Uterus (tissue), 2 donors: ENCODE measurements around the gene SIX6.
A peak's percentile ranks its signal among the peaks of the same experiment; 100 is the strongest.

Source experiments
- POLR2A ChIP-seq, 2 donors: fragments of 450-650 bp; IDR thresholded peaks; one replicate each; pipeline ENCODE4 v1.6.1; 2016; ENCODE audit warnings: antibody characterized with exemption in 2 of 2, mild to moderate bottlenecking in 1 of 2, moderate library complexity in 1 of 2
- TF ChIP-seq, protein P1 (sequence below), 4 experiments: fragments of 200-600 bp in 2 of 4; fragments of 450-650 bp in 2 of 4; sonication (generic) in 2 of 4; IDR thresholded peaks; one replicate each; pipeline ENCODE4 v1.5.1; 2016 to 2019; ENCODE audit warnings: antibody characterized with exemption in 4 of 4, mild to moderate bottlenecking in 2 of 4, moderate library complexity in 1 of 4

DNA sequence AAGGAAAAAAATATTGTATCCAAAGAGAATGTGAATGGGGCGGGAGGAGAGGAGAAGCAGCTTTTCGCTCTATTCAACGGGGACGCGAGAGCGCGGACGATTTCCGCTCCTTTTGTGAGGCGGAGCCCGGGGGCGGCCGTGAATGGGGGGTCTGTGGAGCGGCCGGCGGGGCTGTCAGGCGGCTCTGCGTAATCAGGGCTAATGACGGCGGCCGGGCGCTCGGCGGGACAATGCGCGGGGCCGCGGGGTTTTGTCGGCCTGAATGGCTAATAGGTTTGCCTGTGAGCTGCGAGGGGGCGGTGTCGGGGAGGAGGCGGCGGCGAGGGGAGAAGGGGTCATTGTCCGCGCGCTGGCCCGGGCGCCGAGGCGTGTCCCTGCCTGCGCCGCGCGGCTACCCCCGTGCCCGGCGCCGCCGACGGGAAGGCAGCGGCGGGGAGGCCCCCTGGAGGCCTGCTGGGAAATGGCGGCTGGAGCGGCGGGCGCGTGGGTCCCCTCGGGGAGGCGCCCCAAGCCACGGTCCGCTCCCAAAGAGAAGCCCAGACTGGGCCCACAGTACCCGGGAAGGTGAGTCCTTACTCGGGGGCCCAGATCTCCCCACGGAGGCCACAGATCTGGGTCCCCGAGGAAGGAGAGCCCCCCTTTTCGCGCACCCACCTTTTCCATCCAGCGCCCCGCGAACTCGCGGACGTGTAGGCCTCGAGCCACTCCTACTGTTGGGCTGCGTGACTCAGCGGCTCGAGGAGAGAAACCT is 6.0 kb downstream of the SIX6 start:
- TF ChIP-seq, protein P1, sequence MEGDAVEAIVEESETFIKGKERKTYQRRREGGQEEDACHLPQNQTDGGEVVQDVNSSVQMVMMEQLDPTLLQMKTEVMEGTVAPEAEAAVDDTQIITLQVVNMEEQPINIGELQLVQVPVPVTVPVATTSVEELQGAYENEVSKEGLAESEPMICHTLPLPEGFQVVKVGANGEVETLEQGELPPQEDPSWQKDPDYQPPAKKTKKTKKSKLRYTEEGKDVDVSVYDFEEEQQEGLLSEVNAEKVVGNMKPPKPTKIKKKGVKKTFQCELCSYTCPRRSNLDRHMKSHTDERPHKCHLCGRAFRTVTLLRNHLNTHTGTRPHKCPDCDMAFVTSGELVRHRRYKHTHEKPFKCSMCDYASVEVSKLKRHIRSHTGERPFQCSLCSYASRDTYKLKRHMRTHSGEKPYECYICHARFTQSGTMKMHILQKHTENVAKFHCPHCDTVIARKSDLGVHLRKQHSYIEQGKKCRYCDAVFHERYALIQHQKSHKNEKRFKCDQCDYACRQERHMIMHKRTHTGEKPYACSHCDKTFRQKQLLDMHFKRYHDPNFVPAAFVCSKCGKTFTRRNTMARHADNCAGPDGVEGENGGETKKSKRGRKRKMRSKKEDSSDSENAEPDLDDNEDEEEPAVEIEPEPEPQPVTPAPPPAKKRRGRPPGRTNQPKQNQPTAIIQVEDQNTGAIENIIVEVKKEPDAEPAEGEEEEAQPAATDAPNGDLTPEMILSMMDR (IDR thresholded peaks at IDR 0.05) = peak in 1 of 4 experiments; percentile 5
- TF ChIP-seq POLR2A (IDR thresholded peaks at IDR 0.05) = no peak
